Measurements from ENCODE around the gene THSD7A. TPM values are rescaled to one million over a fixed set of nuclear protein-coding genes. Genes with fewer than 3 reads are reported as not detected.
A peak's percentile ranks its signal among the peaks of the same experiment; 100 is the strongest.

THSD7A gene
- total and polyA plus RNA-seq, 2 of the 8 experiments (the other 6 are each of a cell fraction or from before 2014, with no cell fraction given) = 0.44 to 1.2 TPM

DNA sequence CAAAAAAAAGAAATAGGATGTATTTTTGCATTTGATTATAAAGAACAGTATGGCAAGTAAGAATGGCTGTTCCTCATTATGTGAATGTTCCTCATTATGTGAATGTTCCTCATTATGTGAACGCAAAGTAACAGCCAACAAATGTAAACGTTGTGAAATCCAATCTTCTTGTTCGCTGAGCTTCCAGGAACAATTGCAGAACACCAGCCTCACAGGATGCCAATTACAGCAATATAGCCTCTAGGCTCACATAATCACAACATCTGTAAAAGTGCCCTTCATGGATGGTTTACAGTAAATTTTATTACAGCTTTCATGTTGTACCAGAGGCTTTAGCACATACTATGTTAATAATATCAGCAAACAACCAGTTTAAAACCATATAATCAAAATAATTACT lies 71.6 kb downstream of the THSD7A start:
- H3K4me2 ChIP-seq (ENCODE audit: insufficient read depth in 1 of 2, low read depth in 2 of 2, low read length in 2 of 2) = no peak overlapping the region
- H3K36me3 ChIP-seq (ENCODE audit: control insufficient read depth in 2 of 4, insufficient read depth in 4 of 4, low read length in 3 of 4) = no peaks in the 10 kb centered on the region
- no peak overlapping the region for H4K91ac ChIP-seq (replicated peaks; ENCODE audit: insufficient read length, low read length)
- no peaks in the 10 kb centered on the region for H3K4me1 ChIP-seq (replicated peaks in 1 of 4; ENCODE audit: control insufficient read depth in 3 of 4, insufficient read depth in 4 of 4, low read length in 3 of 4)
- FAIRE-seq (peak; percentile 36), DNase-seq (ENCODE audit: low read depth in 1 of 2, low spot score in 2 of 2) (no peak)
- H3K18ac ChIP-seq (ENCODE audit: extremely low read depth, low read length) = no peak overlapping the region
- no peaks in the 10 kb centered on the region for H3K27me3 ChIP-seq (replicated peaks in 1 of 4; ENCODE audit: control insufficient read depth in 3 of 4, extremely low read depth in 1 of 4, insufficient read depth in 3 of 4, low read length in 3 of 4)
- no peak overlapping the region for H2BK12ac ChIP-seq (ENCODE audit: low read depth, low read length)
- TF ChIP-seq CREB1 (IDR thresholded peaks at IDR 0.05) = no peak
- TF ChIP-seq CBX5 (IDR thresholded peaks at IDR 0.05; ENCODE audit: low read depth, low read length) = no peak
- no peak for TF ChIP-seq POU5F1 (IDR thresholded peaks at IDR 0.05; ENCODE audit: low read depth, low read length)
- no peak overlapping the region for H3K4me3 ChIP-seq (ENCODE audit: extremely low read depth in 1 of 4, insufficient read depth in 2 of 4, low read depth in 3 of 4, low read length in 4 of 4)
- ChIA-PET CTCF (ENCODE audit: partially characterized antibody) (no interaction called here), POLR2A (ENCODE audit: partially characterized antibody) (no interaction called here)
- H3K9me3 ChIP-seq (ENCODE audit: insufficient read depth in 2 of 2, low read depth in 1 of 2, low read length in 1 of 2) = no peaks in the 10 kb centered on the region
- no peak overlapping the region for H2BK5ac ChIP-seq (ENCODE audit: low read depth, low read length)
- no peak overlapping the region for H2AFZ ChIP-seq (ENCODE audit: low read length)
- H4K20me1 ChIP-seq (replicated peaks in 1 of 2; ENCODE audit: control insufficient read depth in 1 of 2, insufficient read depth in 2 of 2, low read length in 2 of 2) = no peaks in the 10 kb centered on the region
- 87% methylated on average over 3 of the region's 3 CpGs; no CpG with 5 or more reads in 1 of the 2 experiments for WGBS, 2 experiments (ENCODE audit: extremely low coverage in 1 of 2, insufficient coverage in 1 of 2, insufficient read length in 1 of 2, insufficient replicate concordance in 2 of 2, low coverage in 1 of 2, low lambda C conversion rate in 2 of 2, missing lambda C conversion rate in 1 of 2)
- no peak overlapping the region for H3K9ac ChIP-seq (replicated peaks in 1 of 4; ENCODE audit: extremely low read depth in 1 of 4, low read depth in 3 of 4, low read length in 3 of 4)
- H3K23ac ChIP-seq (ENCODE audit: insufficient read length) = no peak overlapping the region
- no peak overlapping the region for H3K56ac ChIP-seq (replicated peaks; ENCODE audit: insufficient read length, low read depth, low read length)
- no peak overlapping the region for H2BK15ac ChIP-seq (ENCODE audit: low read length)
- no peak overlapping the region for H3K27ac ChIP-seq (ENCODE audit: low read depth, low read length)
- H3K79me2 ChIP-seq (ENCODE audit: control insufficient read depth in 1 of 2, insufficient read depth in 2 of 2, low read length in 2 of 2) = no peaks in the 10 kb centered on the region
- H2BK120ac ChIP-seq (replicated peaks; ENCODE audit: low read depth, low read length) = no peak overlapping the region
- H3K4ac ChIP-seq (replicated peaks; ENCODE audit: insufficient read length, low read depth, low read length) = no peak overlapping the region
- H2AK5ac ChIP-seq (ENCODE audit: low read depth, low read length) = no peak overlapping the region
- no peaks in the 10 kb centered on the region for H3K79me1 ChIP-seq (ENCODE audit: low read depth, low read length)
- no peak overlapping the region for H2BK20ac ChIP-seq (ENCODE audit: low read length)
- no peak overlapping the region for H4K8ac ChIP-seq (ENCODE audit: extremely low read depth, insufficient read depth, low read length)
- H3K14ac ChIP-seq (ENCODE audit: insufficient read length) = no peak overlapping the region
- H3K23me2 ChIP-seq (ENCODE audit: low read depth, low read length) = no peaks in the 10 kb centered on the region; the same call in 1 of the 2 replicates
- no peak overlapping the region for H4K5ac ChIP-seq (ENCODE audit: insufficient read length, low read depth, low read length)

Measured in H1 (cell line).